ENCODE data around the gene TNFSF8. TPM values are rescaled to one million over a fixed set of nuclear protein-coding genes. Genes with fewer than 3 reads are reported as not detected.

TNFSF8 gene
- total and polyA plus RNA-seq, 9 of the 15 experiments (the other 6 are each of a cell fraction or from before 2014, with no cell fraction given) = 0.09 TPM; not detected in 8

DNA sequence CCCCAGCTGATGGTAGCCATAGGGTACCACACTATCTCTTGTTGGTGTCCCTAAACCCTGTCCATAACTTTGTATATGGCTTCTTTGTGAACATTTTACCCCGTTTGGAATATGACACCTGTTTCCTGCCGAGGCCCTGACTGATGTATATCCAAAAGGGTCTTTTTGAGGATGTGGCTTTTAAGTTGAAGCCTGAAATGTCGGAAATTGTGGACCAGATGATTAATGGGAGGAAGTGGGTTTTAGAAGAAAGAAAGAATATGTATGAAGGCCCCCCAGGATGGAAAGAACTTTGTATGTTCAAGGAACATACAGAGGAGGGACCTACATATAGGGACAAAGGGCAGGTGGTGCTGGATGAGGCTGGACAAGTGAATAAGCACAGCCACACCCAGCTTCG lies 16.7 kb upstream of the TNFSF8 start (continued):
- TF ChIP-seq SMAD2 (IDR thresholded peaks at IDR 0.05; ENCODE audit: low read depth, low read length) (no peak), IRF1 (CRISPR knock-in tag; IDR thresholded peaks at IDR 0.05; ENCODE audit: borderline replicate concordance) (no peak), MNT (conservative IDR thresholded peaks at IDR 0.05) (no peak), POLR3A (IDR thresholded peaks at IDR 0.05; ENCODE audit: borderline replicate concordance, extremely low read depth, insufficient read depth, insufficient read length) (no peak)
- TF ChIP-seq, protein P1, sequence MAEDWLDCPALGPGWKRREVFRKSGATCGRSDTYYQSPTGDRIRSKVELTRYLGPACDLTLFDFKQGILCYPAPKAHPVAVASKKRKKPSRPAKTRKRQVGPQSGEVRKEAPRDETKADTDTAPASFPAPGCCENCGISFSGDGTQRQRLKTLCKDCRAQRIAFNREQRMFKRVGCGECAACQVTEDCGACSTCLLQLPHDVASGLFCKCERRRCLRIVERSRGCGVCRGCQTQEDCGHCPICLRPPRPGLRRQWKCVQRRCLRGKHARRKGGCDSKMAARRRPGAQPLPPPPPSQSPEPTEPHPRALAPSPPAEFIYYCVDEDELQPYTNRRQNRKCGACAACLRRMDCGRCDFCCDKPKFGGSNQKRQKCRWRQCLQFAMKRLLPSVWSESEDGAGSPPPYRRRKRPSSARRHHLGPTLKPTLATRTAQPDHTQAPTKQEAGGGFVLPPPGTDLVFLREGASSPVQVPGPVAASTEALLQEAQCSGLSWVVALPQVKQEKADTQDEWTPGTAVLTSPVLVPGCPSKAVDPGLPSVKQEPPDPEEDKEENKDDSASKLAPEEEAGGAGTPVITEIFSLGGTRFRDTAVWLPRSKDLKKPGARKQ (CRISPR knock-in tag; IDR thresholded peaks at IDR 0.05) = no peak
